Measurements from ENCODE around the gene AKAP8.
"Not testable (repeated sequence)": the region's sequence is repeated elsewhere in the genome, so short reads cannot be mapped to it uniquely, and the experiment has no call there.

AKAP8 gene

GRCh38 chr19:15397236-15397635, 17.6 kb upstream of the AKAP8 start:
- TF ChIP-seq MAX (IDR thresholded peaks at IDR 0.05; ENCODE audit: low read depth, low read length): no peak
- TF ChIP-seq MYC (IDR thresholded peaks at IDR 0.05; ENCODE audit: low read depth, low read length): no peak
- TF ChIP-seq POLR2A (IDR thresholded peaks at IDR 0.05; ENCODE audit: extremely low read depth, insufficient read length): no peak
- no peak for DNase-seq (ENCODE audit: low read depth)
- no peak overlapping the region for H3K4me3 ChIP-seq (ENCODE audit: low read depth, low read length)

DNA sequence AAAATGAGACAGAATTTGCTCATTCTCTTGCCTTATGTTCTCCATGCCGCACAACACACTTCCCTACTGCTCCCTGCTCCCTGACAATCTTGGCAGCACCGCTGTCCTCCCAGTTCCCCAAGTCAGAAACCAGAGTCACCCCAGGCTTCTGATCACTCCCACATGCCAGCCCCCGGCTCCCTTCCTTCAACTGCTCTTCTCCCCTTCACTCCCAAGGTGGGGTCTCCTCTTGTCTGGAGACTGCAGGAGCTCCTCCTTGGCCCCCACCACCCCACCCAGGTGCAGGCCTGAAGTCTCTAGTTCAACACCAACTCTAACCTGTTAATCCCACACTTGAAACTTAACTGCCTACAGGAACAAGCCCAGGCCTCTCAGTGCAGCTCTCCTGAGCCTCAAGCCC, 16.8 kb upstream of the AKAP8 start:
- no peak overlapping the region for H3K4me3 ChIP-seq (ENCODE audit: low read depth, low read length)
- no peak for DNase-seq (ENCODE audit: low read depth)
- TF ChIP-seq POLR2A (IDR thresholded peaks at IDR 0.05; ENCODE audit: extremely low read depth, insufficient read length) (no peak), CTCF (IDR thresholded peaks at IDR 0.05; ENCODE audit: low read depth, low read length) (no peak), MAX (IDR thresholded peaks at IDR 0.05; ENCODE audit: low read depth, low read length) (no peak), MYC (IDR thresholded peaks at IDR 0.05; ENCODE audit: low read depth, low read length) (no peak)

DNA sequence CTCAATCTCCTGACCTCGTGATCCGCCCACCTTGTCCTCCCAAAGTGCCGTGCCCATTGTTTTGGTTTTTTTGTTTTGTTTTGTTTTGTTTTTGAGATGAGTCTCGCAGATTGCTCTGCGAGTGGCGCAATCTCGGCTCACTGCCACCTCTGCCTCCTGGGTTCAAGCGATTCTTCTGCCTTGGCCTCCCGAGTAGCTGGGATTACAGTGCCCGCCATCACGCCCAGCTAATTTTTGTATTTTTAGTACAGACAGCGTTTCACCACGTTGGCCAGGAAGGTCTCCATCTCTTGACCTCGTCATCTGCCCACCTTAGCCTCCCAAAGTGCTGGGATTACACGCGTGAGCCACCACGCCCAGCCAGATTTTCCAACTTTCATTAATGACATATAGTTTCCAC, 15.7 kb upstream of the AKAP8 start:
- DNase-seq (ENCODE audit: low read depth); H3K4me3 ChIP-seq (ENCODE audit: low read depth, low read length): not testable (repeated sequence)

DNA sequence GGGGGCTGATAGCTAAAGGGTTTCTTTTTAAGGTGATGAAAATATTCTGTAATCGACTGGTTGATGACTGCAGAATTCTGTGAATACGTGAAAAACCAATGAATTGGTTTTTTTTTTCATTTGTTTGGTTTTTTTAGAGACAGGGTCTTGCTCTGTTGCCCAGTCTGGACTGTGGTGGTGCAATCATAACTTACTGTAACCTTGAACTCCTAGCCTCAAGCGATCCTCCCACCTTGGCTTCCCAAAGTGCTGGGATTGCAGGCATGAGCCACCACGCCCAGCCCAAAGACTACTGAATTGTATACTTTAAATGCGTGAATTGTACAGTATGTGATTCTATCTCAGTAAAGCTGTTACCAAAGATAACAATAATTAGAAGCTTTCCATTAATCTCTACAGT, 14.8 kb upstream of the AKAP8 start:
- TF ChIP-seq MAX (IDR thresholded peaks at IDR 0.05; ENCODE audit: low read depth, low read length) (no peak), CTCF (IDR thresholded peaks at IDR 0.05; ENCODE audit: low read depth, low read length) (no peak)
- no peak for DNase-seq (ENCODE audit: low read depth)
- H3K4me3 ChIP-seq (ENCODE audit: low read depth, low read length): no peak overlapping the region

DNA sequence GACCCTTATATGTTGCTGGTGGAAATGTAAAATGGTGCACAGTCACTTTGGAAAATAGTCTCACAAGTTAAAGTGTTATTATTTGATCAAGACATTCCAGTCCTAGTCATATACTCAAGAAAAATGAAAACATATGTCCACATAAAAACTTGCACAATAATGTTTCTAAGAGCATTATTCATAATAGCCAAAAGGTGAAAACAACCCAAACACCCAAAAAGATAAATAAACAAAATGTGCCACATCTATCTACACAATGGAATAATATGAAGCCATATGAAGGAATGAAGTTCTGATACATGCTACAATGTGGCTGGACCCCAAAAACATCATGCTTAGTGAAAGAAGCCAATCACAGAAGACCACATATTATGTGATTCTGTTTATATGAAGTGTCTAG, 14.4 kb upstream of the AKAP8 start:
- no peak for DNase-seq (ENCODE audit: low read depth)
- no peak overlapping the region for H3K4me3 ChIP-seq (ENCODE audit: low read depth, low read length)
- no peak for TF ChIP-seq MAX (IDR thresholded peaks at IDR 0.05; ENCODE audit: low read depth, low read length)
- TF ChIP-seq MYC (IDR thresholded peaks at IDR 0.05; ENCODE audit: low read depth, low read length): no peak
- TF ChIP-seq CTCF (IDR thresholded peaks at IDR 0.05; ENCODE audit: low read depth, low read length): no peak
- TF ChIP-seq POLR2A (IDR thresholded peaks at IDR 0.05; ENCODE audit: extremely low read depth, insufficient read length): no peak

- H3K4me3 ChIP-seq (ENCODE audit: low read depth, low read length): no peak overlapping the region
- TF ChIP-seq POLR2A (IDR thresholded peaks at IDR 0.05; ENCODE audit: extremely low read depth, insufficient read length) (no peak), MAX (IDR thresholded peaks at IDR 0.05; ENCODE audit: low read depth, low read length) (no peak), CTCF (IDR thresholded peaks at IDR 0.05; ENCODE audit: low read depth, low read length) (no peak), MYC (IDR thresholded peaks at IDR 0.05; ENCODE audit: low read depth, low read length) (no peak)
- no peak for DNase-seq (ENCODE audit: low read depth)
Observed at GRCh38 chr19:15390814-15391213, 11.2 kb upstream of the AKAP8 start.

- H3K4me3 ChIP-seq (ENCODE audit: low read depth, low read length): no peak overlapping the region
- no peak for DNase-seq (ENCODE audit: low read depth)
- TF ChIP-seq POLR2A (IDR thresholded peaks at IDR 0.05; ENCODE audit: extremely low read depth, insufficient read length) (no peak), CTCF (IDR thresholded peaks at IDR 0.05; ENCODE audit: low read depth, low read length) (no peak), MYC (IDR thresholded peaks at IDR 0.05; ENCODE audit: low read depth, low read length) (no peak), MAX (IDR thresholded peaks at IDR 0.05; ENCODE audit: low read depth, low read length) (no peak)
Observed at GRCh38 chr19:15381864-15382263, 2.3 kb upstream of the AKAP8 start.
